CD4-positive, CD25-positive, alpha-beta regulatory T cell (primary cell): ENCODE data around the gene SLC22A17. TPM values are rescaled to one million over a fixed set of nuclear protein-coding genes. Genes with fewer than 3 reads are reported as not detected.
A peak's percentile ranks its signal among the peaks of the same experiment; 100 is the strongest.

Experiments
- ATAC-seq, 2 donors: fragments of 150-1000 bp; cut with Tn5 transposase; one replicate each; pipeline ENCODE4 v1.10.0; 2021; ENCODE audit warnings: low read depth in 2 of 2, moderate number of reproducible peaks in 2 of 2, moderate library complexity in 1 of 2
- DNase-seq, 3 donors: peaks; one replicate each; pipeline versions ENCODE4 v3.0.0 to v3.0.0-alpha.2; 2012 to 2022; ENCODE audit warnings: mixed read lengths in 1 of 3
- H3K27ac ChIP-seq: one replicate; pipeline ENCODE4 v1.7.0; 2013; ENCODE audit warnings: mild to moderate bottlenecking, low read length; ENCODE audit not compliant: insufficient read depth, poor library complexity, severe bottlenecking
- H3K27me3 ChIP-seq: one replicate; pipeline ENCODE4 v1.7.0; 2013; ENCODE audit warnings: low read length; ENCODE audit not compliant: control insufficient read depth, insufficient read depth
- H3K36me3 ChIP-seq: one replicate; pipeline ENCODE4 v1.7.0; 2013; ENCODE audit warnings: mild to moderate bottlenecking, low read length, moderate library complexity; ENCODE audit not compliant: control insufficient read depth, insufficient read depth
- H3K4me1 ChIP-seq: 2 replicates; pipeline ENCODE4 v1.7.0; 2013; ENCODE audit warnings: mild to moderate bottlenecking, low read length; ENCODE audit not compliant: insufficient read depth, control insufficient read depth, poor library complexity, severe bottlenecking
- H3K4me3 ChIP-seq: one replicate; pipeline ENCODE4 v1.7.0; 2013; ENCODE audit warnings: low read depth, mild to moderate bottlenecking, low read length, moderate library complexity
- H3K9me3 ChIP-seq, 2 experiments: 1 replicate in 1 of 2; 2 replicates in 1 of 2; pipeline ENCODE4 v1.7.0; 2013; ENCODE audit warnings: low read length in 2 of 2, mild to moderate bottlenecking in 1 of 2, moderate library complexity in 1 of 2; ENCODE audit not compliant: control insufficient read depth in 2 of 2
- H3K27ac Mint-ChIP-seq, 3 donors: one replicate each; pipeline ENCODE4 v1.8.0; 2020 to 2022; ENCODE audit warnings: mild to moderate bottlenecking in 3 of 3, mixed read lengths in 3 of 3, moderate library complexity in 2 of 3
- H3K27me3 Mint-ChIP-seq: one replicate; pipeline ENCODE4 v1.8.0; 2022; ENCODE audit warnings: mild to moderate bottlenecking, mixed read lengths
- H3K36me3 Mint-ChIP-seq: one replicate; pipeline ENCODE4 v1.8.0; 2020; ENCODE audit warnings: mixed read lengths
- H3K4me1 Mint-ChIP-seq, 4 donors: one replicate each; pipeline ENCODE4 v1.8.0; 2020 to 2022; ENCODE audit warnings: mixed read lengths in 4 of 4, mild to moderate bottlenecking in 1 of 4
- H3K4me3 Mint-ChIP-seq, 4 donors: one replicate each; pipeline ENCODE4 v1.8.0; 2020 to 2022; ENCODE audit warnings: mild to moderate bottlenecking in 4 of 4, mixed read lengths in 4 of 4, moderate library complexity in 3 of 4
- H3K9me3 Mint-ChIP-seq, 7 donors: one replicate each; pipeline ENCODE4 v1.8.0; 2020 to 2022; ENCODE audit warnings: mixed read lengths in 7 of 7, mild to moderate bottlenecking in 3 of 7, moderate library complexity in 2 of 7
- polyA plus RNA-seq, 4 donors: library from polyadenylated mRNA; unstranded; fragments of 300-500 nt; fragmentation: Illumina TruSeq; gene quantifications; one replicate each; pipeline ENCODE4 v1.2.3, GENCODE V29; 2021
- total RNA-seq: library from RNA; stranded (reverse); gene quantifications from one replicate; pipeline ENCODE4 v1.2.3, GENCODE V29; 2022

SLC22A17 gene
- total and polyA plus RNA-seq, 5 donors from 2014 or later, result 0.94 to 3.2 (median 2.3) TPM

- Mint-ChIP-seq H3K27me3 (peaks cover 56% of the 10 kb centered on the region), H3K4me3 (peak overlapping the region in 3 of 4 donors; percentile 33 to 79 (median 60)), H3K9me3 (peaks cover 0 to 7% (median 0%) of the 10 kb centered on the region in 7 donors), H3K27ac (no peak overlapping the region), H3K4me1 (peaks cover 2 to 17% (median 9%) of the 10 kb centered on the region in 4 donors), H3K36me3 (peaks cover 12% of the 10 kb centered on the region)
- Histone ChIP-seq H3K36me3 (no peaks in the 10 kb centered on the region), H3K9me3 (no peaks in the 10 kb centered on the region), H3K27ac (no peak overlapping the region), H3K4me3 (no peak overlapping the region), H3K27me3 (peaks cover 18% of the 10 kb centered on the region), H3K4me1 (peaks cover 6% of the 10 kb centered on the region)
- no peak for DNase-seq
- ATAC-seq, result peak in 1 of 2 donors; percentile 14
Measured at GRCh38 chr14:23351681-23352505, 794 bp downstream of the SLC22A17 start.

- H3K4me1 Mint-ChIP-seq, result peaks cover 2 to 17% (median 9%) of the 10 kb centered on the region in 4 donors
- H3K4me3 Mint-ChIP-seq, result peak overlapping the region in 2 of 4 donors; percentile 49 to 53
- H3K36me3 ChIP-seq, result no peaks in the 10 kb centered on the region
- H3K9me3 Mint-ChIP-seq, result peaks cover 0 to 7% (median 0%) of the 10 kb centered on the region in 7 donors
- no peak overlapping the region for H3K27ac ChIP-seq
- ATAC-seq (no peak), DNase-seq (no peak)
- H3K9me3 ChIP-seq, result no peaks in the 10 kb centered on the region
- H3K4me3 ChIP-seq, result no peak overlapping the region
- H3K27ac Mint-ChIP-seq, result no peak overlapping the region
- H3K27me3 Mint-ChIP-seq, result peaks cover 54% of the 10 kb centered on the region
- peaks cover 6% of the 10 kb centered on the region for H3K4me1 ChIP-seq
- peaks cover 12% of the 10 kb centered on the region for H3K36me3 Mint-ChIP-seq
- peaks cover 16% of the 10 kb centered on the region for H3K27me3 ChIP-seq
Measured at GRCh38 chr14:23349156-23349845, 3.4 kb downstream of the SLC22A17 start.

- peaks cover 6% of the 10 kb centered on the region for H3K4me1 ChIP-seq
- H3K4me3 ChIP-seq, result no peak overlapping the region
- H3K36me3 ChIP-seq, result no peaks in the 10 kb centered on the region
- DNase-seq, result no peak
- Mint-ChIP-seq H3K27me3 (peaks cover 48% of the 10 kb centered on the region), H3K9me3 (peaks cover 0 to 7% (median 0%) of the 10 kb centered on the region in 7 donors), H3K36me3 (peaks cover 12% of the 10 kb centered on the region), H3K4me3 (no peak overlapping the region), H3K4me1 (peaks cover 2 to 16% (median 5%) of the 10 kb centered on the region in 4 donors), H3K27ac (no peak overlapping the region)
- H3K27ac ChIP-seq, result no peak overlapping the region
- no peak for ATAC-seq
- H3K27me3 ChIP-seq, result peaks cover 10% of the 10 kb centered on the region
- H3K9me3 ChIP-seq, result no peaks in the 10 kb centered on the region
Measured at GRCh38 chr14:23348297-23348655, 4.4 kb downstream of the SLC22A17 start.

GRCh38 chr14:23347406-23348296 lies 5.0 kb downstream of the SLC22A17 start:
- H3K4me3 ChIP-seq, result no peak overlapping the region
- Mint-ChIP-seq H3K27me3 (peaks cover 48% of the 10 kb centered on the region), H3K4me3 (no peak overlapping the region), H3K4me1 (peaks cover 0 to 10% (median 0%) of the 10 kb centered on the region in 4 donors), H3K27ac (no peak overlapping the region), H3K9me3 (peaks cover 0 to 7% (median 0%) of the 10 kb centered on the region in 7 donors), H3K36me3 (peaks cover 12% of the 10 kb centered on the region)
- ATAC-seq, result no peak
- no peak overlapping the region for H3K27ac ChIP-seq
- H3K36me3 ChIP-seq, result no peaks in the 10 kb centered on the region
- no peak for DNase-seq
- peaks cover 6% of the 10 kb centered on the region for H3K4me1 ChIP-seq
- H3K27me3 ChIP-seq, result peaks cover 6% of the 10 kb centered on the region
- no peaks in the 10 kb centered on the region for H3K9me3 ChIP-seq

GRCh38 chr14:23346693-23347405 lies 5.8 kb downstream of the SLC22A17 start:
- ATAC-seq, result no peak
- Histone ChIP-seq H3K4me3 (no peak overlapping the region), H3K36me3 (no peaks in the 10 kb centered on the region), H3K27ac (no peak overlapping the region), H3K9me3 (no peaks in the 10 kb centered on the region), H3K27me3 (peaks cover 9% of the 10 kb centered on the region), H3K4me1 (peaks cover 4% of the 10 kb centered on the region)
- no peak for DNase-seq
- Mint-ChIP-seq H3K4me1 (peaks cover 0 to 9% (median 0%) of the 10 kb centered on the region in 4 donors), H3K9me3 (peaks cover 0 to 7% (median 0%) of the 10 kb centered on the region in 7 donors), H3K27me3 (peaks cover 52% of the 10 kb centered on the region), H3K27ac (no peak overlapping the region), H3K36me3 (peaks cover 12% of the 10 kb centered on the region), H3K4me3 (no peak overlapping the region)

GRCh38 chr14:23345987-23346692 lies 6.5 kb downstream of the SLC22A17 start:
- Mint-ChIP-seq H3K27ac (no peak overlapping the region), H3K36me3 (peaks cover 9% of the 10 kb centered on the region), H3K27me3 (peaks cover 48% of the 10 kb centered on the region), H3K4me3 (no peak overlapping the region), H3K4me1 (peaks cover 0 to 5% (median 0%) of the 10 kb centered on the region in 4 donors), H3K9me3 (peaks cover 0 to 5% (median 0%) of the 10 kb centered on the region in 7 donors)
- H3K9me3 ChIP-seq, result no peaks in the 10 kb centered on the region
- ATAC-seq, result no peak
- DNase-seq, result no peak
- H3K4me3 ChIP-seq, result no peak overlapping the region
- no peaks in the 10 kb centered on the region for H3K4me1 ChIP-seq
- H3K27me3 ChIP-seq, result peaks cover 11% of the 10 kb centered on the region
- H3K36me3 ChIP-seq, result no peaks in the 10 kb centered on the region
- no peak overlapping the region for H3K27ac ChIP-seq
